UCSD-AML1 (cell line): Measurements from ENCODE around the gene PLCH2.

Experiments
- DNase-seq: peaks from one replicate; lab custom pipeline; 2025; ENCODE audit not compliant: unreplicated experiment; lab: John Stamatoyannopoulos, UW

The PLCH2 gene

GRCh38 chr1:2477791-2478499 is 1.9 kb downstream of the PLCH2 start:
- no peak for DNase-seq

DNA sequence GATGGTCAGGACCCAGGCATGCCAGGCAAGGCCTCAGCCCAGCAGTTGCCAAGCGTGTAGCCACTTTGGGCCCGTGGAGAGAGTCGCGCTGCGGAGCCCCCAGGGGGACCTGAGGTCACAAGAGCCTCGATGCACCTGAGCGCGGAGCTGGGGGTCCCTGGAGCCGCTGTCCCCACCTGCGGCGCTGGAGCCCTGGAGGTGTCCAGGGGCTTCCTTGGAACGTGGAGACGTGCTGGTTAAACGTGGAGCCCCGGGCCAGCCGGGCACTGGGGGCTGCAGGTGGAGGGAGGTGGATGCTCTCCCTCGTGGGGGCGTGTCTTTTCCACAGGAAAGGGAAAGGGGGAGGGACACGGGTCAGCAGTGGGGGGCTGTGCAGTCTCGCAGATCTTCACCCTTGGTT is 3.1 kb downstream of the PLCH2 start:
- no peak for DNase-seq

DNA sequence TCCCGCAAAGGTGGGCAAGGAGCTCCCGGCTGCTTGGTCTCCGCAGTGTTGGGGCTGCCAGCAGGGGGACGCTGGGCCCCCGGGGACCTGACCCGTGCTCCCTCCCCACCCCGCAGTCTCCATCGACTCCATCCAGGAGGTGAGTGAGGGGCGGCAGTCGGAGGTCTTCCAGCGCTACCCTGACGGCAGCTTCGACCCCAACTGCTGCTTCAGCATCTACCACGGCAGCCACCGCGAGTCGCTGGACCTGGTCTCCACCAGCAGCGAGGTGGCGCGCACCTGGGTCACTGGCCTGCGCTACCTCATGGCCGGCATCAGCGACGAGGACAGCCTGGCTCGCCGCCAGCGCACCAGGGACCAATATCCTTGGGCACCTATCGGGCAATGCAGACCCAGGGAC is 3.5 kb downstream of the PLCH2 start:
- DNase-seq: no peak

- DNase-seq: no peak
These were observed 4.3 kb downstream of the PLCH2 start for GRCh38 chr1:2480236-2480985.

- DNase-seq: no peak
These were observed 4.9 kb downstream of the PLCH2 start for GRCh38 chr1:2480986-2481364.

DNA sequence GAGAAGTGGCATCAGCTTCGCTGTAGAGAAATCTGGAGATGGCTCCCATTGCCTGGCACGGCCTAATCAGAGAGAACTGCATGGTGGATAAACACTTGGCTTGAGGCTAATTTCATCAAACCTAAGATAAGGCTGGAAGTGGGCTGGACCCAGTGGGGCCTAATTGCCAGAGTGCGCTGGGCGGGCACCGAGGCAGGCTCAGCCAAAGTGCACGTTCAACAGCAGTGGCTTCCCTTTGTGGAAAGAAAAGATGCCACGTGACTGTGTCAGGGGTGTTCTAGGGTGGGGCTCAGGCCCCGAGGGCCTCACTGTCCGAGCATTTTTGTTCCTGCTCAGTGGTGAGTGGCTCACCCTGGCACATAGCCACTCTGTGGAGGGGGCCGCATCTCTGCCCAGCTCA is 5.8 kb downstream of the PLCH2 start:
- no peak for DNase-seq

DNA sequence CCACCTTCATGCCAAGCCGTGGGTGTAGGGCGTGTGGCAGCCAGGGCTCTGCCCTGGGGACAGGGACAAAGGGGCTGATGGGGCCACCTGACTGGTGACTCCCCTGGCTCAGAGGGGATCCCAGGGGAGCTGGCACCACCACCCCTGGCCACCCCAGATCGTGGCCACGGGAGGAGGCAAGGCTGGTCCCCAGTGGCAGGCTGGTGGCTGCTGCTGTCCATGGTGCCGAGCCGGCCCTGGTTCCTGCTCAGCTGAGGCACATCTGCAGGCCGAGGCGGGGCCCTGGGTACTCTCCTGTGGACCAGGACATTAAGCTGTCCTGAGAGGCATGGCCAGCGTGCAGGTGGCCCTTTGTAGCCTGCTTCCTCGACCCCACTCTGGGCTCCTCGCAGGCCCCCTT is 6.5 kb downstream of the PLCH2 start:
- DNase-seq: no peak

GRCh38 chr1:2483026-2483425 is 6.9 kb downstream of the PLCH2 start:
- no peak for DNase-seq

GRCh38 chr1:2483970-2484369 is 7.9 kb downstream of the PLCH2 start:
- no peak for DNase-seq

DNA sequence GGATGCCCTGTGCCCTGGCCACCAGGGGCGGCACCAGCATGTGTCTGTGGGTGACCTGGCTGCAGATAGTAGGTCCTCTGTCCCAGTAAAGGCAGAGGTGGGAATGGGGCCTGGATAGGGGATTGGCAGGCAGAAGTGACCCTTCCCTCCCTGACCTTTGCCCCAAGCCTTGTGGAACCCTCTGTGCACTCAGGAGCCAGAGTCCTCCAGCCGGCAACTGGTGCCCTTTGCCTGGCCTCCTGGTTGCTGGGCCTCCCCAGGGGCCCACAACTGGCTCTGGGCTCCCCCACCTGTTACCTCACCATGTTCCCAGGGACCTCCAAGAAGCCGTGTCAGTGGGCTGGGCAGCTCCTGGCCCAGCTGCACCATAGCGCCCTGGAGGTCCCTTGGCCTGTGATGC is 10.0 kb downstream of the PLCH2 start:
- no peak for DNase-seq

DNA sequence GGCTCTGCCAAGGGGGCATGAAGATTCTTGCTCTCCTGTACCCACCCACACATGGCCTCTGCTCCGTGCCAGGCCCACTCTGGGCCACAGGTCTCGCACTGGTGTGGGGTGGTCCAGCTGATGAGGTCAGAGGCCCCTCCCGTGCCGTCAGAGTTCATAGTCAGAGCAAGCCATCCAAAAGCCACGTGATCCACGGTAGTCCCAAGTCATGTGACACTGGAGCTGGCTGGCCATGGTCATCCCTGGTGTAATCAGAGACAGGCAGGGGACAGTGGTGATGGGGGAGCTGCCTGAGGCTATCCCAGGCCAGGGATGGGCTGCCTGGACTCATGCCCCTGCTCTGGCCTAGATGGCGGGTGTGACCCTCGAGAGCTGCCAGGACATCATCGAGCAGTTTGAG is 10.5 kb downstream of the PLCH2 start:
- DNase-seq: no peak

DNA sequence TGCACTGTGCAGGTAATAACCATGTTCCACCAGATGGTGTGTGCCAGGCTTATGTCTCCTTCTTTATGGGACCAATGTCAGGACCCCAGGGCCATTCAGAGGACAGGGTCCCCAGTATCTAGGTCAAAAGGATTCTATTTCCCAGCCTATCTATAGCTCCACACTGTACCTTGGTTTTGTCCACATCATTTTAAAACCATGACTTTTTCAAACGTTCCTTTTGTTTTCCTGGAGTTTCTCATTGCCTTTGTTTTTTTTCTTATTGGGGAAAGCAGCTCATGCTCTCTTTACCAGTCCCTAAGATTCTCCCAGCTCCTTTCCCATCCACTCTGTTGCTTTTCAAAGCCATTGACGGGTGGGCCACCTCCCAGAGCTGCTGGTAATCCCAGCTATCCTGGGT is 12.6 kb downstream of the PLCH2 start:
- DNase-seq: no peak

GRCh38 chr1:2489615-2490014 is 13.5 kb downstream of the PLCH2 start:
- no peak for DNase-seq

DNA sequence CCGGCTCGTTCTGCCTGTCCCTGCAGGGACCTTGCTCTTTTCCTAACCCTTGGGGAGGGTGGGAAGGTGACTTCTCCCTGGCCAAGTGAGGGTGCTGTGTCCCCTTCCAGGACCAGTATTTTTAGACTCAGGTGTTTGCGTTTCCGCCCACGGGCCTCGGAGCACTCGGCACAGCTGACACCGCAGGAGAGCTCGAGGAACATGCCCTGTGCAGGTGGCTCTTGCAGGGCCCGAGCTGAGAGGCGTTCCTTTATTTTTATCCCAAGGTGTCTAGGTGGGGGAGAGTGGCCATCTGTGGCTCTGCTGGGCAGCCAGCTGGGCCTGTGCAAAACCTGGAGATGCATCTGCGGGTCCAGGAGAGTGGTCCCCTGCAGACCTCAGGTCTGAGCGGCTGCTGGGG is 16.0 kb downstream of the PLCH2 start:
- DNase-seq: no peak

DNA sequence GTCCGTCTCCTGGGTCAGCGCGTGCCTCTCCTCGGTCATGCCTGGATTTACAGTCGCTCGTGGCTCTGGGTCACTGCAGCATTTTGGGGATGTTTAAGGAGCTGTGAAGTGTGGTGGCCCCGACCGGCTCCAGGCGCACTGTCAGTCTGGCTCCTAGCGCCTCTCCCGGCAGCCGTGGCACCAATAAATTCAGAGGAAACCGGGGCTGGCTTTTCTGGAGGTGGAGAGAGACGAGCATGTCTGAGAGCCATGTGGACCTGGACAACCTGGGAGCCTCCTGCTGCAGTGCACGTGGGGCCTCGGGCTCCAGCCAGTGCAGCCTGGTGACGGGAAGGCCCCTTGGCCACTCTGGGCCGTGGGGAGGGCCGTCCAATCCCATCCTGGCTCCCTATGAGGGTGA is 17.1 kb downstream of the PLCH2 start:
- no peak for DNase-seq

DNA sequence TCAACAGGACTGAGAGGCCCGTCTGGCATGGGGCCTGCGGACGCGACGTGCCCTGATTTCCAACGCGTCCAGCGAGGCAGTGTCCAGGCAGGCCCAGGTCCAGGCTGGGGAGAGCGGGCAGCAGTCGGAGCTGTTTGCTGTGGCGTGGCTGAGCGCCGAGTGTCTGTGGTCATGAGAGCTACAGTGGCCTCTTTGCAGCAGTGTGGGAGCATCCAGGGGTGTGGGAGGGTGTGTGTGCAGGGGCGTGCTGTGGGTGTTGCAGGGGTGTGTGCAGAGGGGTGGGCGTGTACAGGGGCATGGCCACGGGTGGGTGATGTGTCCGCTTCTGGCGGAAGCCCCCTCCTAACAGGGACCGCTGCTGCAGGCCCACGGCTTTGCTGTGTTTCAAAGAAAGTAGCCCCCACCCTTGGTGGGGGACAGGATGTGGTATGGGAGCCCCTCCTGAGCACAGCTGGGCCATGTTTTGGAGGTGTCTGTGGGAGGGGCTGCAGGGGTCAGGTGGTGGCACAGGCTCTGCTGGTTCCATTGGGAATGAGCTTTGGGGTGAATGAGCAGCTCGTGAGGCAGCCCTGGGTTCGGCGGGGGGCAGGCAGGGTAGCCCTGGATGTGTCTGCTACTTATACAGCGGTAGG is 17.7 kb downstream of the PLCH2 start:
- no peak for DNase-seq

DNA sequence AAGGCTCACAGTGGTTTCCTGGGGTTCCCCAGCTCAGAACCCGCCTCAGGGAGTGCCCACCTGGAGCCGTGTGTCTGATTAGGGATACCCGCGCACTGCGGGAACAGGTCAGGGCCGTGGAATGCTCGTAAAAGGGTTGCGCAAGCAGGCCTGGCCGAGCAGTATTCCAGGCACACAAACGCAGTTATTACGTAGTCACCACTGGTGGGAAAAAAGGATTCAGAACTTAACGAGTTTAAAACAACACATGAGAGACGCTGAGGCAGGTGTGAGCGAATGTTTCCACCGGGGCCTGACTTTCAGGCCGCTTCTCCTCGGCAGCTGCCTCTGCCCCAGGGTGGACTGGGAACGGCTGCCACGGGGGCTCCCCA is 18.2 kb downstream of the PLCH2 start:
- DNase-seq: no peak

DNA sequence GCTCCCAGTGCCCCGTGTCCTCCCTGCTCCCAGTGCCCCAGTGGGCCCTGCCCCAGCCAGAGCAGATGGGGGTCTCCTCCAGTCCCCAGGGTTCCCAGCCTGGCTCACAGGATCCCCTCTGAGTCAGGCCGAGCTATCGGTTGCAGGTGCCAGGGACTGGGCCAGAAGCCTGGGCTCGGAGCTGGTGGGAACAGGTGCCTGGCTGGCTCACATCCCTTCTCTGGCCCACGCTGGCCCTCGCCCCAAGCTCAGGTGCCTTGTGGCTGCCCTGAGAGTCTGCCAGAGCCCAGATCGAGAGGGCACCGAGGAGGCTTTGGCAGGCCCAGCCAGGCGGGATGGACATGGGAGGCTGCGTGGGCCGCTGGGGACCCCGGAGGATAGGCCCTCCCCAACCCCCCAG is 18.9 kb downstream of the PLCH2 start:
- no peak for DNase-seq

GRCh38 chr1:2495546-2495945 is 19.5 kb downstream of the PLCH2 start:
- no peak for DNase-seq

DNA sequence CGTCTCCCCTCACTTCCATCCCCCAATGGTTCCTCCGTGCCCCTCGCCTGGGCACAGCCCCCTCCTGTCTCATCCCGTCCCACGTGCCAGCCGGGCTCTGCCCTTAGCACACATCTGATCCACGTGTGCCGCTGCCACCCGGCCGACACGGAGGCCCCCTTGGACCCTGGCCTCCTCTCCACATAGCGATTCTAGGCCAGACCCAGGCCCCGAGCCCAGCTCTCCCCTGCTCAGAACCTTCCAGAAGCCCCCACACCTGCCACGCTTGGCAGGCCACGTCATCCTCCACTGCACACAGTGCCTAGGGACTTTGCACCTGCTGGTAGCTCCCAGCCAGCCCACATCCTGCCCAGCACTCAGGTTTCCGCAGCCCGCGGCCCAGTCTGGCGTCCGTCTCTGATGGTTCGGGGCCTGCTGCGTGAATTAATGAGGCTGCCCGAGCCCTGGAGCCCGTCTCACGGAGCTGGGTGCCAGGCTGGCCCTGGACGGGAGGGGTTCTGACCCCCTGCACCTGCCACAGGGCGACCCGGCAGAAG is 20.1 kb downstream of the PLCH2 start:
- no peak for DNase-seq

- no peak for DNase-seq
These were observed 20.7 kb downstream of the PLCH2 start for GRCh38 chr1:2496746-2497145.

DNA sequence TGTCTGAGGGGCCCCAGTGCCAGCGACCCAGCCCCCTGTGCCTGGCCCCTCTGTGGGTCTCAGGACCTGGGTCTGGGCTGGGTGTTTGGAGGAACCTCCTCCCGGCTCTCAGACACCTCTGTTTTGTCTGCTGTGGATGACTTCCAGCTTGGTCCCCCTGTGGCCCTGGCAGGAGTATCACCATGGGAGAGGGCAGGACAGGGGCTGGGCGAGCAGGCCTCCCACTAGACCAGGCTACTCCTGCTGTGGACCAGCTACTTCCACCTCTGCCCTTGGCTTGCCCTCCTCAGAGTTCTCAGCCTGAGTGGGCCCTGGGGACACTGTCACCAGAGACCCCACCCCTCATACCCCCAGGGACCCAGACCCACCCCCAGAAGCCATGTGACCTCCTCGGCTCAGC is 21.8 kb downstream of the PLCH2 start:
- no peak for DNase-seq
